GM20000 (cell line): ENCODE data around the gene DYNLL1.
A peak's percentile ranks its signal among the peaks of the same experiment; 100 is the strongest.
"Not testable (repeated sequence)": the region's sequence is repeated elsewhere in the genome, so short reads cannot be mapped to it uniquely, and the experiment has no call there.

Experiments
- DNase-seq: peaks from one replicate; pipeline ENCODE4 v3.0.0; 2012; ENCODE audit warnings: low spot score
- TF ChIP-seq, protein P1 (sequence below): IDR thresholded peaks from 2 replicates; pipeline ENCODE4 v1.5.1; 2012; ENCODE audit warnings: mild to moderate bottlenecking, control low read depth; ENCODE audit errors: extremely low read depth, missing control alignments

DYNLL1 gene

DNA sequence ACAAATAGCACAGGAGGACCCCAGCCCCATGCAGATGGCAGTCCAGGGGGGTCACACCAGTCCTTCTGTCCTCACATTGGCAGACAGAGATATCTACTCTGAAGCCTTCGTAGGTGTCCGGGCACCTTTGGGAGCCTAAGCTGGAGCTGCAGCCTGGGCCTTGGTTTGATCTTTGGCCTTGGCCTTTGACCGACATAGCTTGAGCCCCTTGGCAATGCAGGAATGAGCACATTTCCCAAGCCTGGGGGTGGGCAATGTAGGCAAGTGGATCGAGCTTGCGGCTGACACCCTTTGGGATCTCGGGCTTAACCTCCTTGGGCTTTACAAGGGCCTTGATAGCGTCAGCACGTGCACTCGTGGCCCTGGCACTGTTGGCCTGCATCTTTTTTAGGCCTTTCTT is 26.7 kb downstream of the DYNLL1 start:
- TF ChIP-seq, protein P1, sequence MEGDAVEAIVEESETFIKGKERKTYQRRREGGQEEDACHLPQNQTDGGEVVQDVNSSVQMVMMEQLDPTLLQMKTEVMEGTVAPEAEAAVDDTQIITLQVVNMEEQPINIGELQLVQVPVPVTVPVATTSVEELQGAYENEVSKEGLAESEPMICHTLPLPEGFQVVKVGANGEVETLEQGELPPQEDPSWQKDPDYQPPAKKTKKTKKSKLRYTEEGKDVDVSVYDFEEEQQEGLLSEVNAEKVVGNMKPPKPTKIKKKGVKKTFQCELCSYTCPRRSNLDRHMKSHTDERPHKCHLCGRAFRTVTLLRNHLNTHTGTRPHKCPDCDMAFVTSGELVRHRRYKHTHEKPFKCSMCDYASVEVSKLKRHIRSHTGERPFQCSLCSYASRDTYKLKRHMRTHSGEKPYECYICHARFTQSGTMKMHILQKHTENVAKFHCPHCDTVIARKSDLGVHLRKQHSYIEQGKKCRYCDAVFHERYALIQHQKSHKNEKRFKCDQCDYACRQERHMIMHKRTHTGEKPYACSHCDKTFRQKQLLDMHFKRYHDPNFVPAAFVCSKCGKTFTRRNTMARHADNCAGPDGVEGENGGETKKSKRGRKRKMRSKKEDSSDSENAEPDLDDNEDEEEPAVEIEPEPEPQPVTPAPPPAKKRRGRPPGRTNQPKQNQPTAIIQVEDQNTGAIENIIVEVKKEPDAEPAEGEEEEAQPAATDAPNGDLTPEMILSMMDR: no peak
- DNase-seq: no peak

DNA sequence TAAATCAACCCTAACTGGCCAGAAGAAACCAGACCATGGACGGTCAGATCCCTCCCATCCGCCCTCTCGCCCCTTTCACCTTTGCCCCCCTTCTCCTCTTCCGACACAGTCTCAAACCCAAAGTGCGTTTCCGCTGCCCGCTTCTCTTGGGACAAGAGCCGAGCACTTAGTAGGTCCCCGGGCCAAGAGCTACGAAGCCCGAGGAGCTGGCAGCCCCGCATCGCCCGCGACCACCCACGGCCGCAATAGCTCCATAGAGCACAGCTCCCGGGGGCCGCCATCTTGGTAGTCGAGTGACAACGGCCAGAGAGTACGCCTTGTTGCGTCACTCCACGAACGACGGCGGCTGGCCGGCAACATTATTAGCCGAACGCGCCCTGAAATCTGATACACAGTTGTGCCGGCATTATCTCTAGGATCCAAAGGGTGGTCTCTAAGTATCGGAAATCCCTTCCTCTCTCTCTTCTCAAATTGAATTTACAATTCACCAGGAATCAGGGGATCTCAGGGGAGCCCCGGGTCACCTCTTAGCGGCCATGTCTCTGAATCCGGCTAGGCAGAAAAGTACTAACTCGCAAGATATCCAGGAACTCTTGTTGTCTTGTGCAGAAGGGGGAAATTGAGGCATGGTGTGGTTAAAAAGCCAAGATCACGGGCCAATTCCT is 33.1 kb downstream of the DYNLL1 start, which contains the start of gene COQ5:
TSS of gene COQ5 (minus strand) at position 298 of the 665 bp plus-strand sequence. CDS start at position 281, 17 bp downstream.
- DNase-seq: peak; percentile 84
- TF ChIP-seq, protein P1: no peak

DNA sequence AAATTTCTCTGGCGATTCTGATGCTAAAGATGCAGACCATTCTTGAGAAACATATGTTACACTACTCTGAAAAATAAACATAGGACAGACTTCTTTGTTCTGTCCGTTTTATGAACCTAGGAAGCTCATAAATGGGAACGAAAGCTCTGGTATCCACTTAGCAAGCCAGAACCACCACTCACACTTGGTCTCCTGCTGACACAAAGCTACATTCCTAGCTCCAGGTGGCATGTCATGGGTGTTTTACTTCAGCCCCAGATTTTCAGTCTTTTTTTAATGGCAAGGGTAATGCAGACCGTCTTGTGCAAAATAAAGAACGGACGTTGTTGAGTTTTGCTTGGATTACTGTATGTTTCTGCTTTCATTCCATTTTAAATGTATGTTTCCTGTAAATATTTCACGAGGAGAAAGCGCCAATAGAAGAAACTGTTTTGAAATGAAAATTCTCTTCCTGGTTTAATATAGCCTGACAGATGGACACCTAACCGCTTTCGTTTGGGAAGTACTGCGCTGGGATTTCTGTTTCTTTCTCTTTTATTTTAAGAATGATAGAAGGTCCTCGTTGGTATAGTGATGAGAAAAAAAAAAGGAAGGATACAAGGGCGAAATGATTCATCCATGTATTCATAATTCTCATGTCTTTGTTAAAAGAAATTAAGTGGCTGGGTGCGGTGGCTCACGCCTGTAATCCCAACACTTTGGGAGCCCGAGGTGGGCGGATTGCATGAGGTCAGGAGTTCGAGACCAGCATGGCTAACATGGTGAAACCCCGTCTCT is 33.9 kb downstream of the DYNLL1 start:
- DNase-seq: no peak
- TF ChIP-seq, protein P1: no peak

DNA sequence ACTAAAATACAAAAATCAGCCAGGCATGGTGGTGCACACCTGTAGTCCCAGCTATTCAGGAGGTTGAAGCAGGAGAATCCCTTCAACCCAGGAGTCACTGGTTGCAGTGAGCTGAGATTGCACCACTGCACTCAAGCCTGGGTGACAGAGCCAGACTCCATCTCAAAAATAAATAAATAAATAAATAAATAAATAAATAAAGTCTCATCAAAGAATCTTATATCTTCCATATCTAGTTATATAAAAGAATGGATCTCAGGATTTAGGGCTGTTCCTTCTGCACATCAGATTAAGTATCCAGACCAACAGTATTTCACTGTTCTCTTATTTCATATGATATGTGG is 34.5 kb downstream of the DYNLL1 start:
- DNase-seq: not testable (repeated sequence)

DNA sequence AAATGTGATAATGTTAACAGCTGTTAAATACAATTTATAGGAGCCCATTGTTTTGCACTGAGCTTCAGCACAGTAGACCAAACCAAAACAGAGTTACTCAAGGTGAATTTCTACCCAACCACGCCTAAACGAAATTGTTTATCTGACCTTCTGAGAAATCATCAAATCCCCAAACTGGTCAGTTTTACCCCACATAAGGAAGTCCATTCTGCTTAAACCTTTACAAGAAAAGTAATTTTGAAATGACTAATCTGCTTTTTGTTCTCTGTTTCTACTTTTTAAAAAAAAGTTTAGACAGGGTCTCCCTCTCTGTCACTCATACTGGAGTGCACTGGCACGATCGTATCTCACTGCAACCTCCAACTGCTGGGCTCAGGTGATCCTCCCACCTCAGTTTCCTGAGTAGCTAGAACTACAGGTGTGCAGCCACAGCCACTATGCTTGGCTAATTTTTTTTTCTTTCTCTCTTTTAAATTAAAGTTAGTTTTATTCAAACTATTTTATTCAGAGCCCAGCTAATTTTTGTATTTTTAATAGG is 36.9 kb downstream of the DYNLL1 start:
- DNase-seq: no peak
- TF ChIP-seq, protein P1: no peak

DNA sequence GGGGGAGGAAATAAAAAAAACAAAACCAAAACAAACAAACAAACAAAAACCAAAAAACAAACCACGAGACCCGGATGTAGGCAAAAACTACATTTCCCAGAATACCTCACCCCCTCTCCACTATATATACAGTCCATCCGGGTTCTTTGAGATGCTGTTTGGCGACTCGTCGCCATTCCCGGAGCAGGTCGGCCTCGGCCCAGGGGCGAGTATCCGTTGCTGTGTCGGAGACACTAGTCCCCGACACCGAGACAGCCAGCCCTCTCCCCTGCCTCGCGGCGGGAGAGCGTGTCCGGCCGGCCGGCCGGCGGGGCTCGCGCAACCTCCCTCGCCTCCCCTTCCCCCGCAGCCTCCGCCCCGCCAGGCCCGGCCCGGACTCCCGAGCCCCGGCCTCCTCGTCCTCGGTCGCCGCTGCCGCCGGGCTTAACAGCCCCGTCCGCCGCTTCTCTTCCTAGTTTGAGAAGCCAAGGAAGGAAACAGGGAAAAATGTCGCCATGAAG is 38.3 kb downstream of the DYNLL1 start, which contains the start of gene RNF10:
TSS of gene RNF10 (plus strand) at position 154 of the 500 bp plus-strand sequence. CDS start 456 bp downstream, outside the sequence.
- DNase-seq: peak; percentile 95
- TF ChIP-seq, protein P1: no peak

DNA sequence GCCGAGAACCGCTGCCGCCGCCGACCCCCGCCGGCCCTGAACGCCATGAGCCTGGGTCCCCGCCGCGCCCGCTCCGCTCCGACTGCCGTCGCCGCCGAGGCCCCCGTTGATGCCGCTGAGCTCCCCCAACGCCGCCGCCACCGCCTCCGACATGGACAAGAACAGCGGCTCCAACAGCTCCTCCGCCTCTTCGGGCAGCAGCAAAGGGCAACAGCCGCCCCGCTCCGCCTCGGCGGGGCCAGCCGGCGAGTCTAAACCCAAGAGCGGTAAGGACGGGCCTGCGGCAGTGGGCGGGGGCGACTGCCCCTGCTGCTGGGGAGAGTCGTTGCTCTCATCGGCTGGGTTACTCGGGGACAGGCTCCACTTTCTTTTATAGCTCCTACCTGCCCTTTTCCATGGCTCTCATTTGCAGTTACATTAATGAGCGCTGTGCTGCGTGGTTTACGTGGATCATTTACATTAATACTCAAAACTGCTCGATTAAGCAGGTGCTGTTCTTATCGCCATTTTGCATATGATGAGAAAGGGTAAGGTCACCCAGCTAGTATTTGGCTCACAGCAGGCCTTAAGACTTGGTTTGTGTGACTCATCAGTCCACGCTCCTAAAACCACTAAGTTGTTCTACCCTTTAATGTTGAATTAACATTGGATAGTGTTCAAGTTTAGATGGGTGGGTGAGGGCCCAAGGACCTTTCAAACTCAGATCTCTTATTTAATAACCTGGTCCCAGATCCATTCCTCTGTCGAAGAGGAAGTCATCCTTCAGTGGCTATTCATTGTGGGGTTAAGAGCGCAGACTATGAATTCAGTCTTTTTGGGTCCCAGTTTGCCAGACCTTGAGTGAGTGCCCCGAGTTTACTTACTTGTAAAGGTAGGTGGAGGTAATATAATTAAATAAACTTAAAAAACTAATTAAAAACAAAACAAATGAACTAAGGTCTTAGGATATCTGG is 39.1 kb downstream of the DYNLL1 start:
- TF ChIP-seq, protein P1: no peak
- DNase-seq: peak; percentile 75
